Activated CD8-positive, alpha-beta T cell treated with anti-CD3 and anti-CD28 coated beads, Interleukin-2, amount 10 ng/mL, durations not matched to agents 7 days and 5 days (primary cell): ENCODE measurements around the gene NSA2. TPM values are rescaled to one million over a fixed set of nuclear protein-coding genes. Genes with fewer than 3 reads are reported as not detected.
"Not testable (repeated sequence)": the region's sequence is repeated elsewhere in the genome, so short reads cannot be mapped to it uniquely, and the experiment has no call there.

Experiments
- ATAC-seq: fragments of 150-1000 bp; cut with Tn5 transposase; one replicate; pipeline ENCODE4 v1.10.0; 2021; ENCODE audit warnings: moderate library complexity
- CTCF ChIA-PET: fragments of 350-600 bp; sonication (Branson Sonifier 250); formaldehyde crosslinking; loops from one replicate; lab custom pipeline; 2021; ENCODE audit warnings: antibody characterized with exemption; lab: Charles Lee
- POLR2A ChIA-PET: fragments of 350-600 bp; sonication (Branson Sonifier 250); formaldehyde crosslinking; loops from one replicate; lab custom pipeline; 2021; ENCODE audit warnings: antibody characterized with exemption; lab: Charles Lee
- DNase-seq: peaks from one replicate; pipeline ENCODE4 v3.0.0-alpha.2; 2020
- H3K27ac Mint-ChIP-seq: one replicate; pipeline ENCODE4 v1.8.0; 2021; ENCODE audit warnings: mild to moderate bottlenecking, mixed read lengths
- H3K27me3 Mint-ChIP-seq: one replicate; pipeline ENCODE4 v1.8.0; 2021; ENCODE audit warnings: low read depth, mixed read lengths
- H3K36me3 Mint-ChIP-seq: one replicate; pipeline ENCODE4 v1.8.0; 2021; ENCODE audit warnings: low read depth, mixed read lengths
- H3K4me1 Mint-ChIP-seq: one replicate; pipeline ENCODE4 v1.8.0; 2021; ENCODE audit warnings: low read depth, mixed read lengths
- H3K4me3 Mint-ChIP-seq: one replicate; pipeline ENCODE4 v1.8.0; 2021; ENCODE audit warnings: mild to moderate bottlenecking, mixed read lengths
- H3K9me3 Mint-ChIP-seq: one replicate; pipeline ENCODE4 v1.8.0; 2022; ENCODE audit warnings: mixed read lengths; ENCODE audit not compliant: insufficient read depth
- total RNA-seq, 2 experiments: library from RNA; stranded (reverse); gene quantifications; one replicate each; pipeline ENCODE4 v1.2.3, GENCODE V29; 2021

NSA2 gene
- 100 to 1,000 TPM; 107 to 116 TPM for total RNA-seq

- Mint-ChIP-seq H3K9me3 (no peaks in the 10 kb centered on the region), H3K4me1 (peaks cover 24% of the 10 kb centered on the region), H3K27ac (peak within 1 kb of the TSS; percentile 99), H3K4me3 (peak within 1 kb of the TSS; percentile 100), H3K27me3 (no peaks in the 10 kb centered on the region), H3K36me3 (peaks cover 51% of the 10 kb centered on the region)
- ChIA-PET CTCF (interaction anchor here (0.6 to 2.6 kb wide), 16 partner anchors 8 to 563 kb away, joined by 3 to 13 read pairs (median 3); partner anchors contain the start of gene ANKRD31), POLR2A (interaction anchor here (0.6 to 1.6 kb wide), 5 partner anchors 10 to 469 kb away, joined by 3 to 5 read pairs (median 3); partner anchors contain the start of genes ANKRD31 and FAM169A)
- ATAC-seq (peak; percentile 86), DNase-seq (peak; percentile 95)
Observed at GRCh38 chr5:74766849-74767578, at the start of gene NSA2, which contains the start of gene GFM2. TSS of gene NSA2 (plus strand) at chr5:74767249. CDS start at chr5:74767361, 112 bp downstream. TSS of gene GFM2 (minus strand) at chr5:74767117. CDS start at chr5:74763742, 3,375 bp downstream.

GRCh38 chr5:74717596-74717995, 49.5 kb upstream of the NSA2 start:
- H3K4me1 Mint-ChIP-seq: no peaks in the 10 kb centered on the region
- no peak overlapping the region for H3K4me3 Mint-ChIP-seq
- H3K27me3 Mint-ChIP-seq: no peaks in the 10 kb centered on the region
- DNase-seq (no peak), ATAC-seq (no peak)
- POLR2A ChIA-PET: no interaction called here
- peaks cover 52% of the 10 kb centered on the region for H3K36me3 Mint-ChIP-seq
- no peak overlapping the region for H3K27ac Mint-ChIP-seq
- H3K9me3 Mint-ChIP-seq: no peaks in the 10 kb centered on the region
- CTCF ChIA-PET: no interaction called here

- no peaks in the 10 kb centered on the region for H3K9me3 Mint-ChIP-seq
- no peak overlapping the region for H3K27ac Mint-ChIP-seq
- ChIA-PET POLR2A (no interaction called here), CTCF (no interaction called here)
- peaks cover 53% of the 10 kb centered on the region for H3K36me3 Mint-ChIP-seq
- ATAC-seq (no peak), DNase-seq (no peak)
- no peaks in the 10 kb centered on the region for H3K4me1 Mint-ChIP-seq
- no peaks in the 10 kb centered on the region for H3K27me3 Mint-ChIP-seq
- no peak overlapping the region for H3K4me3 Mint-ChIP-seq
Observed at GRCh38 chr5:74722271-74722670, 44.8 kb upstream of the NSA2 start.

- no peak overlapping the region for H3K27ac Mint-ChIP-seq
- H3K36me3 Mint-ChIP-seq: peaks cover 43% of the 10 kb centered on the region
- H3K27me3 Mint-ChIP-seq: no peaks in the 10 kb centered on the region
- CTCF ChIA-PET: no interaction called here
- no peak overlapping the region for H3K4me3 Mint-ChIP-seq
- POLR2A ChIA-PET: no interaction called here
- DNase-seq (no peak), ATAC-seq (no peak)
- H3K9me3 Mint-ChIP-seq: no peaks in the 10 kb centered on the region
- H3K4me1 Mint-ChIP-seq: no peaks in the 10 kb centered on the region
Observed at GRCh38 chr5:74725331-74725730, 41.7 kb upstream of the NSA2 start.

- no peaks in the 10 kb centered on the region for H3K27me3 Mint-ChIP-seq
- ChIA-PET POLR2A (no interaction called here), CTCF (no interaction called here)
- H3K4me3 Mint-ChIP-seq: no peak overlapping the region
- H3K4me1 Mint-ChIP-seq: no peaks in the 10 kb centered on the region
- H3K9me3 Mint-ChIP-seq: no peaks in the 10 kb centered on the region
- no peak for ATAC-seq
- H3K27ac Mint-ChIP-seq: no peak overlapping the region
- H3K36me3 Mint-ChIP-seq: peaks cover 41% of the 10 kb centered on the region
- DNase-seq: no peak
Observed at GRCh38 chr5:74736759-74737158, 30.3 kb upstream of the NSA2 start.

GRCh38 chr5:74738406-74738805, 28.6 kb upstream of the NSA2 start:
- no peak overlapping the region for H3K4me3 Mint-ChIP-seq
- no peaks in the 10 kb centered on the region for H3K9me3 Mint-ChIP-seq
- H3K4me1 Mint-ChIP-seq: no peaks in the 10 kb centered on the region
- H3K27me3 Mint-ChIP-seq: no peaks in the 10 kb centered on the region
- POLR2A ChIA-PET: no interaction called here
- no peak overlapping the region for H3K27ac Mint-ChIP-seq
- peaks cover 40% of the 10 kb centered on the region for H3K36me3 Mint-ChIP-seq
- CTCF ChIA-PET: no interaction called here
- DNase-seq (no peak), ATAC-seq (no peak)

- ATAC-seq, H3K27me3 Mint-ChIP-seq, POLR2A ChIA-PET, DNase-seq, H3K4me1 Mint-ChIP-seq, H3K27ac Mint-ChIP-seq, H3K4me3 Mint-ChIP-seq, H3K9me3 Mint-ChIP-seq: not testable (repeated sequence)
- CTCF ChIA-PET: interaction anchor here (1.8 kb wide), 1 partner anchor 14 kb away, joined by 6 read pairs; no protein-coding TSS in a partner anchor
- H3K36me3 Mint-ChIP-seq: peaks cover 35% of the 10 kb centered on the region
Observed at GRCh38 chr5:74748742-74749141, 18.3 kb upstream of the NSA2 start.

- POLR2A ChIA-PET: interaction anchor here (0.7 kb wide), 1 partner anchor 9 kb away, joined by 4 read pairs; no protein-coding TSS in a partner anchor
- peaks cover 38% of the 10 kb centered on the region for H3K36me3 Mint-ChIP-seq
- no peak for ATAC-seq
- H3K4me1 Mint-ChIP-seq: peaks cover 16% of the 10 kb centered on the region
- no peak overlapping the region for H3K27ac Mint-ChIP-seq
- DNase-seq: no peak
- peaks cover 1% of the 10 kb centered on the region for H3K9me3 Mint-ChIP-seq
- H3K27me3 Mint-ChIP-seq: no peaks in the 10 kb centered on the region
- CTCF ChIA-PET: interaction anchor here (0.7 to 1.6 kb wide), 6 partner anchors 42 to 174 kb away, joined by 3 to 4 read pairs (median 3); no protein-coding TSS in a partner anchor
- no peak overlapping the region for H3K4me3 Mint-ChIP-seq
Observed at GRCh38 chr5:74761241-74761640, 5.8 kb upstream of the NSA2 start.

- Mint-ChIP-seq H3K9me3 (no peaks in the 10 kb centered on the region), H3K36me3 (peaks cover 40% of the 10 kb centered on the region), H3K27me3 (no peaks in the 10 kb centered on the region), H3K4me3 (no peak overlapping the region), H3K4me1 (peaks cover 16% of the 10 kb centered on the region), H3K27ac (no peak overlapping the region)
- ChIA-PET CTCF (interaction anchor here (1.1 to 1.7 kb wide), 3 partner anchors 15 to 173 kb away, joined by 3 to 6 read pairs (median 4); no protein-coding TSS in a partner anchor), POLR2A (no interaction called here)
- no peak for DNase-seq
- ATAC-seq: no peak
Observed at GRCh38 chr5:74762599-74762998, 4.5 kb upstream of the NSA2 start.

- ChIA-PET POLR2A (no interaction called here), CTCF (interaction anchor here (1.1 to 1.7 kb wide), 4 partner anchors 9 to 172 kb away, joined by 3 to 6 read pairs (median 4); no protein-coding TSS in a partner anchor)
- no peak overlapping the region for H3K27ac Mint-ChIP-seq
- H3K4me3 Mint-ChIP-seq: no peak overlapping the region
- ATAC-seq (no peak), DNase-seq (no peak)
- no peaks in the 10 kb centered on the region for H3K9me3 Mint-ChIP-seq
- H3K27me3 Mint-ChIP-seq: no peaks in the 10 kb centered on the region
- H3K36me3 Mint-ChIP-seq: peaks cover 35% of the 10 kb centered on the region
- H3K4me1 Mint-ChIP-seq: peaks cover 22% of the 10 kb centered on the region
Observed at GRCh38 chr5:74763504-74763903, 3.5 kb upstream of the NSA2 start.

GRCh38 chr5:74765201-74765600, 1.8 kb upstream of the NSA2 start:
- Mint-ChIP-seq H3K36me3 (peaks cover 41% of the 10 kb centered on the region), H3K27ac (peak overlapping the region; percentile 3), H3K27me3 (no peaks in the 10 kb centered on the region), H3K4me1 (peaks cover 24% of the 10 kb centered on the region), H3K4me3 (peak overlapping the region; percentile 100), H3K9me3 (no peaks in the 10 kb centered on the region)
- no peak for ATAC-seq
- ChIA-PET CTCF (interaction anchor here (1.3 to 2.6 kb wide), 3 partner anchors 15 to 31 kb away, joined by 3 to 13 read pairs (median 9); no protein-coding TSS in a partner anchor), POLR2A (no interaction called here)
- DNase-seq: no peak

- no peaks in the 10 kb centered on the region for H3K27me3 Mint-ChIP-seq
- H3K27ac Mint-ChIP-seq: no peak overlapping the region
- no peak for DNase-seq
- CTCF ChIA-PET: interaction anchor here (0.8 to 2.6 kb wide), 10 partner anchors 10 to 471 kb away, joined by 3 to 13 read pairs (median 4); partner anchors contain the start of gene ANKRD31
- H3K36me3 Mint-ChIP-seq: peaks cover 43% of the 10 kb centered on the region
- peaks cover 24% of the 10 kb centered on the region for H3K4me1 Mint-ChIP-seq
- H3K9me3 Mint-ChIP-seq: no peaks in the 10 kb centered on the region
- no peak for ATAC-seq
- POLR2A ChIA-PET: interaction anchor here (1.2 to 1.6 kb wide), 2 partner anchors 21 to 470 kb away, joined by 3 to 5 read pairs; partner anchors contain the start of gene ANKRD31
- H3K4me3 Mint-ChIP-seq: peak overlapping the region; percentile 100
Observed at GRCh38 chr5:74765929-74766328, 1.1 kb upstream of the NSA2 start.
